ENCODE results near the gene TMEM253.

TMEM253 gene

DNA sequence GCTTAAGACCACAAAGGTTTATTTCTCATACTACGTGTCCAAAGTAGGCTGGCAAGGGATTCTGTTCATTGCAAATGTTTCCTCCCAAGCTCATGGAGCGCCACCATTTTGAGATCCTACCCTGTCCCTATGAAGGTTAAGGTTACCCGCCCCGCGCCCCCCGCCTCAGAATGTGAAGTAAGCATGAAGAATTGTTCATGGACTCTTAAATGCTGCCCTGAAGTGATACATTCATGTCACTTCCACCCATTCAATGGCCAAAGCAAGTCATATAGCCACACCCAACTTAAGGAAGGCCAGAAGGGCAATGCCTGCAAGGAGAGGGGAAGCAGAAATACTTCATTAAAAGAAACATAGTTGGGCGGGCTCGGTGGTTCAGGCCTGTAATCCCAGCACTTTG is 4.2 kb downstream of the TMEM253 start:
- no peak for DNase-seq (ENCODE audit: low read depth)

DNA sequence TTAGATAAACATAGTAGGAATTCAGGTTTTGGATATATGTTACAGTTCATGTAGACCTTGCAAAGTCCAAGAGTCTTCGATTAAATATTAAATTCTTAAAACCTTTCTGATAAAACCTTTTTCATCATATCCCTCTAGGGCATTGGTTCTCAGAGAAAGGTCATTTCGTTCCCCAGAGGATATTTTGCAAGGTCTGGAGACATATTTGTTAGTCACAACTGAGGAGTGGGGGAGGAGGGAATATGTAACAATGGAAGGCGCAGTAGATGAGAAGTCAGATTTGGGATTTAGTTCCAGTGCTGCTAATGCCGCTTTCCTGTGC is 5.3 kb downstream of the TMEM253 start:
- DNase-seq (ENCODE audit: low read depth) = no peak

DNA sequence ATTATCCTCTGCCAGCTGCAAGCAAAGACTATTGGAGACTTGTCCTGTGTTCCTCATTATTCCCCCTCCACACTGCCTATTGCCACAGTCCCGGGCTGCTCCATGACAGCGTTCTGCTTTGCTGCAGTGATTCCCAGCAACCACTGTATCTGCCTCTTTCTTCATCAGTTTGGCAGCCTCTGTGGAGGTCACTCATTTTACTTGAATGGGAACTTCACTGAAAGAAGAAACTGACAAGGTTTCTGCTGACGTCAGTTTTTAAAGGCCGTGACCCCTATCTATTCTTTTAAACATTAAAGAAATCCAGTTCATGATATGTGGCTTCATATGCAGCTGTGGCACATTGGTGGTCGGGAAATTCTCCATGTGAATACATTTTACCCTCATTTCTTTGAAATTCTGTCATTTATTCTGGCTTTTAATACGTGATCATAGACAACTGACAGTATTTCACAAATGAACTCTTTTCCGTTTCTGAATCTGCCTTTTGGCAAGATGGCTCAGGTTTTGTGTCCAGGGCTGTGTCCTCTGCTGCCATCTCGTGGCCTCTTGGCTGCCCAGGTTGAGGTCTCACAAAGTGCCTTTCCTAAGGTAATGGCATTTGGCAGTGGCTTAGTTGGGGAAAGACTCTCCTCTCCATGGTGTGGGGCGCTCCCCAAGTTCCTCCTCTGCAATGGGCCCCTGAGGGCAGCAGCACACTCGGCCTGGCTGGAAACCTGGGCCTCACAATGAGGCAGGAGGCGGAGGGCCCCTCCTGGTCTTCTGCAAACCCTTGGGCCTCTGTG is 5.8 kb downstream of the TMEM253 start:
- DNase-seq (ENCODE audit: low read depth) = peak; percentile 61

DNA sequence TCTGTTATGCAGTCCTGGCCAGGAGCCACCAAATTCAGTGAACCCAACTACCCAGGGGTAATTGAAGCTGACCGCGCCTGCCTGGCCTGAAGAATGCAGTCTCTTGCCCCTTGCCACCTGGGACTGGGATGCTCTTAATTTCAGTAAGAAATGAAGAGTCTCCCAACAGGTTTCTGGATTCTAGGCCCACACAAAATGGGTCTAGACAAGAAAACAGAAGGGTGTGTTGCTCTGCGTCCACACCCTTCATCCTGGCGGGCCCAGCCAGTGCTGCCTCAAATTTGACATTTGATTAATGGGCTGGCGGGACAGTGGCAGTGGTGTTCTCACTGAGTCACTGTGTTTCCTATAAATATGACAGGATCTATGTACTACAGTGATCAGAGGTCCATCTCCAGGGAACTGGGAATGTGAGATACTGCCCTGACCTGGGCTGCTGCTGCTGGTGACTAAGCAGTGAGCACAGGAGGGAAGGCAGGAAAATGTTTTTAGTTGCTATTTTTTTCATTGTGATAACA is 6.5 kb downstream of the TMEM253 start:
- DNase-seq (ENCODE audit: low read depth) = no peak

DNA sequence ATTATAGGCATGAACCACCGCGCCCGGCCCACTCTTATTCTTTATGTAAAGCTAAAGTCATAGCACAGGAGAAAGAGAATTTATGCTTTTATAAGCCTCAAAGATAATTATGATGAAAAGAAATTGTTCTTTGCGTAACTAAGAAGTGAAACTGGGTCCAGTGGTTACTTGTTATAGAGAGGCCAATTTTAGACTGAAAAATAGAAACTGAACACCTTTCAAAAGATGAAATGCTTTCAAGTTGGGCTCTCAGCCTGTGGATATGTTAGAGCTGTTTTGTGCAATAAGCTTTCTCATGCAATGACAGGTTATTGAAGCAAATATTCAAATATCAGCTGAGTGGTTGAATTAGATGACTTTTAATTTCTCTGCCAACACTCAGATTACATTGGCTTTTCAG is 7.9 kb downstream of the TMEM253 start:
- no peak for DNase-seq (ENCODE audit: low read depth)

DNA sequence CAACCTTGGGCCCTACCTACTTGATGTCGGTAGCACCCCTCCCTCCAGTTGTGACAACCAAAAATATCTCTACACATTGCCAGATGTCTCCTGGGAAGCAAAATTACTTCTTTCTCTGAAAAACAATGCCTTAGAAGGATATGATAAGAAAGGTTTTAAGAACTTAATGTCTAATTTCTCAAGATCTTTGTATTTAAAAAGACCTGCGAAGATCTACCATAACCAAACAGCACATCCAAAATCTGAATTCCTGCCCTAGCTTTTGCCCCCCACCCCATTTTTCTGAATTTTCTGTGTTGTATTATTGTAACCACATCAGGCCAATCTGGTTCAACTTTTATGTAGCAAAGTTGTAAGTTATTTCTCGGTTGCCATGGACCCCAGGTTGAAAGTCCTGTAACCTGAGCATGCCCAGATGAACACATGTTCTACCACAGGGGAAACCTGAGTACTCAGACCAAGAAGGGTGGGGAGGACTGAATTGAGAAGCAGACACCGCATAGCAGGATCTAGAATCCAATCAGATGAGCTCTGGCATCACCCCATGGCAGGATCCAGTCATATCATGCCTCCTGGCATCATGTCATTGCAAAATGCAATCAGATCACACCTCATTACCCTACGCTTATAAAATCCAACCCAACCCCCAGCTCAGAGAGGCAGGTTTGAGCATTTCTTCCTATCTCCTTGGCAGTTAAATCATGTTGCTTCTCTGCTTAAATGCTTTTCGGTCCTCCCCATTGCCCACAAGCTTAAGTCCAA is 8.7 kb downstream of the TMEM253 start:
- no peak for DNase-seq (ENCODE audit: low read depth)

DNA sequence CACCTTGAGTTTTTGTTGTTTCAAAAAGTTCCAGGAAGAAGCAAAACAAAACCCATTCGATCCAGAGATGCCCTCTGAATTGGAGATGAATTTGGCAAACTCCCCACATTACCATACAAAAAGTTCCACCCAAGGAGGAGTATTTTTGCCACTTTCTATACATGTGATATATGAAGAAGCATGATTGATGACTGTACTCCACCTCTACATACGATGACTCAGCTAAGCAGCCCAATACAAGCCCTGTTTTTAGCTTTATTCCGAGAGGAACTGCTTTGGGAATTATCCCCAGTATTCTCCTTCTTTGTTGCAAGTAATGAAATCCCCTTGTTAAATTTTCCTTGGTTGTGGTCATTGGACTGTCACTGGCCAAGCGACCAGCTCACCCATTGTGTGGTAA is 11.4 kb downstream of the TMEM253 start:
- no peak for DNase-seq (ENCODE audit: low read depth)

DNA sequence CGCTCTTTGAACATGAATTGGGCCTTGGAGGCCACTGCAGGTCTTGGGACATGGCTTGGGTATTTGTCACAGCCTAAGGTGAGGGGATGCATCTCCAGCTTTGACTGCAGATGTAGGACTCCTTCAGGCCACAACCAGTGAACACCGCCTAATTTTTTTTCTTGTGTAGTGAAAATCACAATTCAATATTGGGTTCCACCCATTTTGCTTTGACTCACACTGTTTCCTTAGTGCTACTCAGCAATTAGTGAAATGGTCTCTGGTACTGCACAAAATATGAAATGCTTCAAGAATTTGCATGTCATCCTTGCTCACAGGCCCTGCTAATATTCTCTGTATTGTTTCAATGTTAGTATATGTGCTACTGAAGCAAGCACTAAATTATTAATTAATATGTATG is 12.5 kb downstream of the TMEM253 start:
- no peak for DNase-seq (ENCODE audit: low read depth)

DNA sequence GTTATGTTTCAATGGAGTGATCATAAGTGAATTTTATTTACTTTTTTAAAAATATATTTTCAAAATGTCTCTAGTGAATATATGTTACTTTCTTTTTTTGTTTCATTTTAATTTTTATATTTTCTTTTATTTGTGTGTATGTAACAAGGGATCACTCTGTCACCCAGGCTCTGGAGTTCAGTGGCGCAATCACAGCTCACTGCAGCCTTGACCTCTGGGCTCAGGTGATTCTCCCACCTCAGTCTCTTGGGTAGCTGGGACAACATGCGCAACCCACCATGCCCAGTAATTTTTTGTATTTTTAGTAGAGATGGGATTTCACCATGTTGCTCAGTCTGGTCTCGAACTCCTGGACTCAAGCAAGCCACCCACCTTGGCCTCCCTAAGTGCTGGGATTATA is 18.1 kb downstream of the TMEM253 start:
- no peak for DNase-seq (ENCODE audit: low read depth)

DNA sequence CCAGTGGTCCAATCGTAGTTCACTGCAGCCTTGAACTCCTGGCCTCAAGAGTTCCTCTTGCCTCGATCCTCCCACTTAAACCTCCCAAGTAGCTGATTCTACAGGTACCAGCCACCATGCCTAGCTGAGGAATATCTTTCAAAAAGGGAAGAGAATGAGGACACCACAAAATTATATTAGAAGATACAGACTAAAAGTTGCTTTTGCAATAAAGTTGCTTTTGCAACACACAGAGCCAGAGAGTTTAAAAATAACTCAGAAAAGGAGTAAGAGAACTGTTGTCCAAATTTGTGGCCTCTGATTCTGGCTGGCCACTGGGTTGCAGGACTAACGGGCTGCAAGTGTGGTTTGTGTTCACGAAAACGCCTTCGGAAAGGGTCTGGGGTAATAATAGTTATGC is 19.8 kb downstream of the TMEM253 start:
- no peak for DNase-seq (ENCODE audit: low read depth)

DNA sequence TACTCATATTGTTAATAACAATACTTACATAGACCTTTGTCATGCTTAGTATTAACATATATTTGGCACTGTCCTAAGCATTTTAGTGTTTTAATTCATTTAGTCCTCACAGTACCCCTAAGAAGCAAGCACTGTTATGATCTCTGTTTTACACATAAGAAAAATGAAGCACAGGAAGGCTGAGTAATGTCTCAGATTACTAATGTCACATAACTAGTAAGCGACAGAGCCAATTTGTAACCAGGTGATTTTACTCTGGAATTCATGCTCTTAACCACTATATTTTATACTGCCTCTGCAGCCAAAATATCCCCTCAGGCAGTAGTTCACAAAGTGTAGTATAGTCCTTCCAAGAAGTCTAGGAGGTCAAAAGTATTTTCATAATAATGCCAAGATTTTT is 20.3 kb downstream of the TMEM253 start:
- no peak for DNase-seq (ENCODE audit: low read depth)

DNA sequence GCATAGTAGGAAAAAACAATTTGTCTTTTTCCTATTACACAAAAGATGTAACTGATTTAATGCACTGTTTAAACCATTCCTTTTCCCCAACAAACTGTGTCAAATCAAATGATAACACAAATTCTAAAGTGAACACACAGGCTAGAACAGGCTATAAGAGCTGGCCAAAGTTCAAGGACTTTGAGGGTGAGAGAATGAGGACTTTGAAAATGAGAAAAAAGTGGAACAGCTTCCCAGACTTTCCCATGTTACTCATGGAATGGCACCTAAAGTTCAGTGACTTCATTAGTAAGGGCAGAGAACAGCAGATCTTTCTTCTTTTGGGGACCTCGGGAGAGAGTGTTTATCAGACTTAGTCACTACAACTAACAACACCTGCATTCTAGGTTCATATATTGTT is 22.6 kb downstream of the TMEM253 start:
- no peak for DNase-seq (ENCODE audit: low read depth)

DNA sequence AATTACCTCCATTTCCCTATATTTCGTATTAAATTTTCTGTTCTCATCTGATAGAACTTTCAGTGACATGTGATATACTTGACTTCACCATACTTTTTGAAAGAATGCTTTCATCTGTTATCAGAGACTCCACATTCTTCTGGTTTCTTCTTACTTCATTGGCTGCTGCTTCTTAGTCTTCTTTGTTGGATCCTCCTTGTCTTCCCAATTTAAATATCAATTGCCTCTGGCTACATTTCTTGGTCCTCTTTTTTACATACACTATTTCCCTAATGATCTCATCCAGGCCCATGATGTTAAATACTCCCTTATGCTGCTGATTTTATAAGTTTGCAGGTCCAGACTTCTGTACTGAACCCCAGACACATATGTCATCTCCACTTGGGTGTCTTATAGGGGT is 33.0 kb downstream of the TMEM253 start:
- DNase-seq (ENCODE audit: low read depth) = no peak

DNA sequence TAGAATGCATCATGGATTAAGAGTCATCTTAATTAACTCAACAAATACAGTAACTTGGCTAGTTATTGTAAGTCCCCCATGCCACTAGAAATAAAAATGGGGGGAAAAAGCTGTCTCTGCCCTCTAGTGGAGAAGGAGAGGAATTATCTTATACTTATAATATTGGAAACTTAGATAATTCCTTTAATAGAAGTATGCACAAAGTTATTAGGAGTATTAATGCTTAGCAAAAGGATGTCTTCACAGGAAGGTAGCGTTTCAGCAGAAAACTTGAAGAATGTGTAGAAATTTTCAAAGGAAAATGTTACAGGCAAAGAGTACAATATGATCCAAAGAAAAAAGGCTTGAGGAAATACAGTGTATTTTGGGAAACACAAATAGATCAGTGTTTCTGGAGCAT is 35.2 kb downstream of the TMEM253 start:
- DNase-seq (ENCODE audit: low read depth) = no peak

DNA sequence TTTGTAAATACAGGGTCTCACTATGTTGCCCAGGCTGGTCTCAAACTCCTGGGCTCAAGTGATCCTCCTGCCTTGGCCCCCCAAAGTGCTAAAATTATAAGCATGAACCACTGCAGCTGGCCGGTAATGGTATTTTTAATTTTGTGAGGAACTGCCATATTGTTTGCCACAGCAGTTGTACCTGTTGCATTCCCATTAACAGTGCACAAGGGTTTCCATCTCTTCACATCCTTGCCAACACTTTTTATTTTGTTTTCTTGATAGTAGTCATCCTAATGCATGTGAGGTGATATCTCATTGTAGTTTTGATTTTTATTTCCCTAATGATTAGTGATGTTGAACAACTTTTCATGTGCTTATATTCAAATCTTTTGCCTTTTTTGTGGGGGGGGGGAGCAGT is 41.5 kb downstream of the TMEM253 start:
- DNase-seq (ENCODE audit: low read depth) = no peak

DNA sequence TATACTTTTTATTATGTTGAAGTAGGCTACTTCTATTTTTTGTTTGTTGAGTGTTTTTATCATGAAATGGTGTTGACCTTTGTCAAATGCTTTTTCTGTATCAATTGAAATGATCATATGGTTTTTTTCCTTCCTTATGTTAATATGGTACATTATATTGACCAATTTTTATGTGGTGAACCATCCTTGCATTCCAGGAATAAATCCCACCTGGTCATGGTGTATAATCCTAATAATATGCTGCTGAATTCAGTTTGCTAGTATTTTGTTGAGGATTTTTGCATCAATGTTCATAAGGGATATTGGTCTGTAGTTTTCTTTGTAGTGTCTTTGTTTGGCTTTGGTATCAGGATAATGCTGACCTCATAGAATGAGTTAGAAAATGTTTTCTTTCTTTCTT is 44.6 kb downstream of the TMEM253 start:
- DNase-seq (ENCODE audit: low read depth) = no peak

DNA sequence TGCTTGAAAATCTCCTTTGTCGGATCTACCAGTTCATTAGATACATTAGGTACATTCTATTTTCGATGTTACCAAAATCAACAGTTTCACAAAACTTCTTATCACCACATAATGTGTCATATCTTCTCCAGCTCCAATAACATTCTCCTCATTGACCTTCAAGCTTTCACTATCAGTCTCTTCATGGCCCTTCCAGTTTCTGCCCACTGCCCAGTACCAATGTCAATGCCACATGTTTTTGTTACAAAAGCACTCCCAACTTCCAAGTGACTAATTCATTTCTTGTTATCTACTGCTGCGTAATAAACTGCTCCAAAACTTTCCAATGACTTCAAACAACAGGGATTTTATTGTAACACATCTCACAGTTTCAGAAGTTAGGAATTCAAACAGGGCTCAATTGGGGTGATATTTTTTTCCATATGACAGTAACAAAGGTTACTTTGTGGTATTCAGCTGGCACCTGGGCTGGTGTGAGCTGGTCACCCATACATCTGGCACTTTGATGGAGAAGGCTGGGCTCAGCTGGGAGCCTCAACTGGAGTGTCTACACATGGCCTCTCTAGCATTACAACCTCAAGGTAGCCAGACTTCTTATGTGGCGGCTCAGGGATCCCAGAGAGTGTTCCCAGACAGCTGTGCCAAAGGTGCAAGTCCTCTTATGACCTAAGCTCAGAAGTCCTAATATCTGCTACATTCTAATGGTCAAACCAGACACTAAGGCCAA is 48.9 kb downstream of the TMEM253 start:
- DNase-seq (ENCODE audit: low read depth) = no peak
